ENCODE data around the gene TLN1.

GRCh38 chr9:35774907-35775635 lies 43.1 kb upstream of the TLN1 start:
- TF ChIP-seq EZH2 (IDR thresholded peaks at IDR 0.05; ENCODE audit: low read depth, unreplicated experiment) (no peak), CTCF (conservative IDR thresholded peaks at IDR 0.05; ENCODE audit: low read depth in 2 of 2) (no peak), REST (IDR thresholded peaks at IDR 0.05; ENCODE audit: unreplicated experiment) (no peak)
